Activated T-cell treated with anti-CD3 and anti-CD28 coated beads, Interleukin-2, amount 50 U/mL, for 72 hours (primary cell): ENCODE data around the gene CYB561. TPM values are rescaled to one million over a fixed set of nuclear protein-coding genes. Genes with fewer than 3 reads are reported as not detected.
"Not testable (repeated sequence)": the region's sequence is repeated elsewhere in the genome, so short reads cannot be mapped to it uniquely, and the experiment has no call there.

Experiments
- ATAC-seq, 2 donors: fragments of 150-1000 bp; cut with Tn5 transposase; replicated peaks in 1 of 2; 2 replicates each; pipeline ENCODE4 v1.10.0; 2021; ENCODE audit warnings: moderate library complexity in 2 of 2, mild to moderate bottlenecking in 1 of 2
- DNase-seq, 2 donors: peaks; one replicate each; pipeline ENCODE4 v3.0.0; 2021 to 2022; ENCODE audit warnings: mixed read lengths in 1 of 2
- H3K27ac Mint-ChIP-seq: one replicate; pipeline ENCODE4 v1.8.0; 2022; ENCODE audit warnings: mild to moderate bottlenecking, moderate library complexity, mixed read lengths
- H3K27me3 Mint-ChIP-seq: one replicate; pipeline ENCODE4 v1.8.0; 2022; ENCODE audit warnings: low read depth, mixed read lengths
- H3K36me3 Mint-ChIP-seq, 2 donors: one replicate each; pipeline ENCODE4 v1.8.0; 2022; ENCODE audit warnings: mixed read lengths in 2 of 2, mild to moderate bottlenecking in 1 of 2; ENCODE audit not compliant: insufficient read depth in 2 of 2
- H3K4me1 Mint-ChIP-seq: one replicate; pipeline ENCODE4 v1.8.0; 2022; ENCODE audit warnings: low read depth, mixed read lengths
- H3K4me3 Mint-ChIP-seq, 2 donors: one replicate each; pipeline ENCODE4 v1.8.0; 2022; ENCODE audit warnings: mild to moderate bottlenecking in 2 of 2, mixed read lengths in 2 of 2, moderate library complexity in 2 of 2
- H3K9me3 Mint-ChIP-seq, 2 donors: one replicate each; pipeline ENCODE4 v1.8.0; 2022; ENCODE audit warnings: mixed read lengths in 2 of 2
- total RNA-seq, 2 donors: library from RNA; stranded (reverse); gene quantifications; one replicate each; pipeline ENCODE4 v1.2.3, GENCODE V29; 2022

The CYB561 gene
- total RNA-seq, 2 donors from 2014 or later: 4.7 to 10.2 TPM

DNA sequence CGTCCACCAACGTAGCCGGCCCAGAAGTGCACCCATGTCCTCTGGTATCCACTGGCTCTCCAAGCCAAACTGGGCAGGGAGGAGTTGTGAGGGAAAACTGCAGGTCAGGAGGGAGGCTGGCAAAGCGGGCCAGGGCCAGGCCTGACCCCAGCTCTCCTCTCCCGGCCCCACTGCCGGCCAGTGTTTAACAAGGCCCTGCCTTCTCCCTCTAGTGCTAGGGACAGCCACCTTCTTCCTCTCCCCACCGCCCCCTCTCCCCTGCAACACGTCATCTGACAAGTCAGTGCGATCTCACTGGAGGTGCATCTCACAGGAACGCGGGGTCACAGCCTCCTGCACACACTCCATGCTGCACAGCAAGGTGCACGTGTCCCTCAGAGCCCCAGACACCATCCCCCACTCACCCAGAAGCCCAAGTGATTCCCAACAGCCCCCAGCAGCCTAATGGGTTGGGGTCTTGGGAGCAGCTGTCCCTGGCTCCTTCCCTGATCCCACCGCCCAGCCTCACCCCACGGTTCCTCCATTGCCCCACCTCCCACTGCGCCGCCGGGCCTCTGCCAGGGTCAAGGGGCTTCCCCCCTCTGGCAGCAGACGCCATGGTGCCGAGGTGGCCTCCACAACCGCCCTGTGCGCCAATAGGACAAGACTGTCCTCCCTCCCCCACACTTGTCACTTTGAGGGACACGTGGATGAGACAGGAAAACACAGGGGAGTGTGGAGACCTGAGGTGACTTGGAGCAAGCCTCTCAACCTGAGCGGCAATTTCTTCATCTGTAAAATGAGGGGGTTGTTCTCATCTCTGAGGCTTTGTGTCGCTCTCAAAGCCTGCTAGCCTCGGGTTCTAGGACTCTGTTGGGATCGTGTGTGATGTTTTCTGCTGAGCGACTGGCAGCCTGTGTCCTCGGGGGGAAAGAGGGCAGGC, 29.6 kb upstream of the CYB561 start:
- peaks cover 9% of the 10 kb centered on the region for H3K4me1 Mint-ChIP-seq

DNA sequence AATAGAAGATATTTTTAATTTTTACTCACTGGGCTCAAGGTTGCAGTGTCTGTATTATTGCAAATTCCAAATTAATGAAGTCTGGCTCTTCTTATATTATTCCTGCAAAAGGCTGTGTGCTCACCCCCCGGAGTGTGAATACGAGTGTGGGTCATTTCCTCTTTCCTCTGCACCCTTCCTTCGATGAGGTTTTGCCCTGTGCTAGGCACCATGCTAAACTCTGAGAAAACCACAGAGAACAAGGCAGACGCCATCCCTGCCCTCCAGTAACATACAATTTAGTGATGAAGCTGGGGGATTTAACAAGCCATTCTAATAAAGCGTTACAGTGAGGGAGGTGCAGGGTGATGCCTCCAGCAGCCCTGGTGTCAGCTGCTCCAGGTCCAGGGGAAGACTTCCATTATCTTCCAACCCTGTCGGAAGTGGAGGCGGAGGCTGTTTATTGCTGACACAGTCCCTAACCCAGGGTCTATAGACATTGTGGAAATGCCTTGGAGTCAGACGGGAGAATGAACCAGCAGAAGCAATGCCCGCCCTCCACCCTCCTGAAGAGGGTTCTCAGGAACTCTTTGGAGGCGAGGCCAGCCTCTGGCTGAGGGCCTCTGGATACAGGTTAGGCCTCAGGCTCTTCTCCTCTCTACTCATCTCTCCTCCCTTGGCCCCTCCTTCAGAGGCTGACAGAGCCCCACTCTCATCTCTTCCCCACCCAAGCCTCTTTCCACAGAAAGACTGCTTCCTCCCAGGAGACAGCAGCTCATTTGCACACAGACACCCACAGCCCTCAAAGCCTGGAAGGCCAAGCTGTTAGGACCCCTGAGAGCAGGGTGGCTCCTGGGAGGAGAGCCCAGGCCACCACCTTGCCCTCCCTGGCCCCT, 28.7 kb upstream of the CYB561 start:
- Mint-ChIP-seq H3K36me3 (no peaks in the 10 kb centered on the region), H3K4me1 (peaks cover 9% of the 10 kb centered on the region), H3K27ac (no peak overlapping the region), H3K9me3 (no peaks in the 10 kb centered on the region), H3K4me3 (no peak overlapping the region), H3K27me3 (peaks cover 34% of the 10 kb centered on the region)
- ATAC-seq (no peak), DNase-seq (no peak)

More for the DNA sequence above, 29.6 kb upstream of the CYB561 start:
- no peaks in the 10 kb centered on the region for H3K36me3 Mint-ChIP-seq
- H3K27me3 Mint-ChIP-seq: peaks cover 34% of the 10 kb centered on the region
- no peak for ATAC-seq
- DNase-seq: no peak
- no peak overlapping the region for H3K27ac Mint-ChIP-seq
- no peaks in the 10 kb centered on the region for H3K9me3 Mint-ChIP-seq
- H3K4me3 Mint-ChIP-seq: peak overlapping the region; percentile 55 to 58

DNA sequence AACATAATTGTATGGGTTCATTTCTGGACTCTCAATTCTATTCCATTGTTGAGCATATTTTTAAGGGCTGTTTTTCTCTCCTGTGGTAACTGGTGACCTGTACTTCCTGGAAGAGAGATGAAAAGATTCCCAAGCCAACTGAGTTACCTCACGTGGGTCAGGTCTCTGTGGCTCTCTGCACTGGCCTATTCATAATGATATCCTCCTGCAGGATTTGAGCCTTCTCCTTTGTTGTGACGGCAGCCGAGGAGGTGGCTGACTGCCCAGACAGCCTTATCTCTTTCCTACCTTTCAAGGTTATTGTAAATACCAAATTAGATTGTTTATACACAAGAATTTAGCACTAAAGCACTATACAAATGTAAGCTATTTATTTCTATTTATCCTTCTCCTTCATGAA, 28.1 kb upstream of the CYB561 start:
- no peaks in the 10 kb centered on the region for H3K9me3 Mint-ChIP-seq
- H3K36me3 Mint-ChIP-seq: no peaks in the 10 kb centered on the region
- no peak overlapping the region for H3K27ac Mint-ChIP-seq
- DNase-seq (no peak), ATAC-seq (no peak)
- H3K27me3 Mint-ChIP-seq: peaks cover 34% of the 10 kb centered on the region
- peaks cover 9% of the 10 kb centered on the region for H3K4me1 Mint-ChIP-seq
- no peak overlapping the region for H3K4me3 Mint-ChIP-seq

DNA sequence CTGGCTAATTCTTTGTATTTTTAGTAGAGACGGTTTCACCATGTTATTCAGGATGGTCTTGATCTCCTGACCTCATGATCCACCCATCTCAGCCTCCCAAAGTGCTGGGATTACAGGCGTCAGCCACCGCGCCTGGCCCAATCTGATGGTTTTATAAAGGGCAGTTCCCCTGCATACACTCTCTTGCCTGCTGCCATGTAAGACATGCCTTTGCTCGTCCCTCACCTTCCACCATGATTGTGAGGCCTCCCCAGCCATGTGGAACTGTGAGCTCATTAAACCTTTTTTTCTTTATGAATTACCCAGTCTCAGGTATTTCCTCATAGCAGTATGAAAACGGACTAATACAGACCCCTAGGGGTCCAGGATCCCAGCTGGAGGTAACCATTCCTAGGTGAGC, 22.0 kb upstream of the CYB561 start:
- not testable (repeated sequence) for H3K27ac Mint-ChIP-seq, H3K36me3 Mint-ChIP-seq, H3K4me1 Mint-ChIP-seq, H3K4me3 Mint-ChIP-seq, ATAC-seq, H3K27me3 Mint-ChIP-seq, DNase-seq, H3K9me3 Mint-ChIP-seq

DNA sequence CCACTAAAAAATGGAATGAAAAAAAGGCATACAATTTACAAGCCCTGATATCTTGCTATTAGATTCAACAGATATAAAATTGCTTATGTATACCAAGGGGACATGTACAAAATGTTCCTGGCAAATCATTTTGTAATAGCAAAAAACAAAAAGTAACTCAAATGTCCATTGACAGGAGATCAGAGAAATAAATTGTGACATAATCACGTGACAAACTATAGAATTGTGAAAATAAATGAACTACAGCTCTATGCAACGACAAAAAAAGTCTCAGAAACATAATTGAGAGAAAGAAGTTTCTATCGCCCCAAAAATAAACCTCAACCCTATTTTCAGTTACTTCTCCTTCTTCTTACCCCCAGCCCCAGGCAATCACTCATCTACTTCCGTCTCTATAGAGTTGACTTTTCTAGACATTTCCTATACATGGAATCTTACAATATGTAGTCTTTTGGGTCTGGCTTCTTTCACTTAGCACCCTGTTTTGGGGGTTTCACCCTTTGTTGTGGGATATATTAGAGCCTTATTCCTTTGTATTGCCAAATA, 18.7 kb upstream of the CYB561 start:
- no peak for DNase-seq
- H3K9me3 Mint-ChIP-seq: no peaks in the 10 kb centered on the region
- no peaks in the 10 kb centered on the region for H3K4me1 Mint-ChIP-seq
- ATAC-seq: no peak
- H3K27me3 Mint-ChIP-seq: peaks cover 5% of the 10 kb centered on the region
- no peak overlapping the region for H3K4me3 Mint-ChIP-seq
- no peak overlapping the region for H3K27ac Mint-ChIP-seq
- no peaks in the 10 kb centered on the region for H3K36me3 Mint-ChIP-seq

DNA sequence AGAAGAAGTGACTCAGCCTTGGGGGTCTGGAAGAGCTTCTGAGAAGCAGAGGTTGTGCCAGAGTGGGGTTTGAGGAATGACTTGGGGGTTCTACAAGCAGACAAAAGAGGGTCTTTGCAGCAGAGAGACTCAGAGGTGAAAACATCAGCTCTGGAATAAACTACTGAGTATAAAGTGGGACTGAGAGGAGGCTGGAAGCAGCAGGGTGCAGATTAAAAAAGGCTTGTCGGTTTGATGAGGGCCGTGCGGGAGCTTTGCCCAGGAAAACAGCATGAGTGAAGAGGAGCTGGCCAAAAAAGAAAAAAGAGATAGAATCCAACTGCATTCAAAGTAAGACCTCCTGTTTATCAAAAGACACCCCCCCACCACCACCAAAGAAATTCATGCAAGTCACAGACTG, 17.7 kb upstream of the CYB561 start:
- H3K4me3 Mint-ChIP-seq: no peak overlapping the region
- no peaks in the 10 kb centered on the region for H3K9me3 Mint-ChIP-seq
- no peaks in the 10 kb centered on the region for H3K4me1 Mint-ChIP-seq
- no peaks in the 10 kb centered on the region for H3K36me3 Mint-ChIP-seq
- DNase-seq (no peak), ATAC-seq (no peak)
- H3K27me3 Mint-ChIP-seq: peaks cover 5% of the 10 kb centered on the region
- H3K27ac Mint-ChIP-seq: no peak overlapping the region

DNA sequence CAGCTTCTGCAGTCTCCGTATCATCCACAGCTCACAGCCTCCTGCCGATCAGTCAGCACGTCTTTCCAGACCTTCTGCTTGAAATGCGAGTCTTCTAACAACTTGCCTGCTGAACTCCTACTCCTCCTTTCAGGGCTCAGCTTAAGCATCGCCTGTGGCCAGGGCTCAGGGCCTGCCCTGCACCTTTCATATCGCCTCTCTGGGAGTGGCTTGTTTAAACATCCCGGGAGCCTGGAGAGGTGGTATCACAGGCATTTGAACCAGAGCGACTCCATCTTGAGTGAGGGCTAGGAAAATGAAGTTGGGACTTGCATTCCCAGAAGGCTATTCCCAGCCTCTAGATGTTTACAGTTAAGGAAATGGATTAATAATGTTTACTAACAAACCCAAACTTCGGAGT, 13.9 kb upstream of the CYB561 start:
- DNase-seq: no peak
- H3K4me1 Mint-ChIP-seq: no peaks in the 10 kb centered on the region
- H3K27me3 Mint-ChIP-seq: peaks cover 5% of the 10 kb centered on the region
- ATAC-seq: no peak
- no peaks in the 10 kb centered on the region for H3K9me3 Mint-ChIP-seq
- no peak overlapping the region for H3K4me3 Mint-ChIP-seq
- H3K27ac Mint-ChIP-seq: no peak overlapping the region
- H3K36me3 Mint-ChIP-seq: no peaks in the 10 kb centered on the region

DNA sequence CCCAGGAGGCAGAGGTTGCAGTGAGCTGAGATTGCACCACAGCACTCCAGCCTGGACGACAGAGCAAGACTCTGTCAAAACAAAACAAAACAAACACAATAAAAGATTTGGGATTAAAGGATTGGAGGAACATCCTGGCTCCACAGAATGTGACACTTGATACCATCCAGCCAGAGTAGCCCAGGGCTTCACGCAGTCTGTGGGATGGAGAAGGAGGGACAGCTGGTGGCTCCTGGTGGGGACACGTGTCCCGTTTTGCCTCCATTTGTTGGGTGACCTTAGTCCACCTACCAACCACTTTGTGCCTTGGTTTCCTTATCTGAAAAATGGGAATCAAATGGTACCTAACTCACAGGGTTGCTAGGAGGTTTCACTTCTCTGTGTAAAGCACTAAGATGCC, 12.4 kb upstream of the CYB561 start:
- H3K4me1 Mint-ChIP-seq: no peaks in the 10 kb centered on the region
- H3K27me3 Mint-ChIP-seq: peaks cover under 1% of the 10 kb centered on the region
- no peaks in the 10 kb centered on the region for H3K9me3 Mint-ChIP-seq
- H3K4me3 Mint-ChIP-seq: no peak overlapping the region
- ATAC-seq: no peak
- no peak for DNase-seq
- no peaks in the 10 kb centered on the region for H3K36me3 Mint-ChIP-seq
- H3K27ac Mint-ChIP-seq: no peak overlapping the region

DNA sequence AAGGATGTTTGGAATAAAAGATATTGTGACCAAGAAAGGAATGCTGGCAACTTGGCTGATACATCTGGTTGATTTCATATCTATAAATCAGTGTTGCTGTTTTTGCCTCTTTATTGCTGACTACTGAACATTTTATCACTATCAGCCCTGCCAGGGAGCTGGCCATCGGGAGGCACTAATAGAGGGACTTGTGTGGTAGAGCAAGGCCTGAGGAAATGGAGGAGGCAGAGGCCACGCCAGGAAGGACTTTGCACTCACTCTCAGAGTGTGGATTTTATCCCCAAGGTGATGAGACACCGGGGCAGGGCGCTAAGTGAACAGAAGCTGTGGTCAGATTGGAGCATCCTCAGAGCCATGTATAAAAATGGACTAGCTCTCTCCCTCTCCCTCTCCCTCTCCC, 9.3 kb upstream of the CYB561 start:
- H3K36me3 Mint-ChIP-seq: no peaks in the 10 kb centered on the region

DNA sequence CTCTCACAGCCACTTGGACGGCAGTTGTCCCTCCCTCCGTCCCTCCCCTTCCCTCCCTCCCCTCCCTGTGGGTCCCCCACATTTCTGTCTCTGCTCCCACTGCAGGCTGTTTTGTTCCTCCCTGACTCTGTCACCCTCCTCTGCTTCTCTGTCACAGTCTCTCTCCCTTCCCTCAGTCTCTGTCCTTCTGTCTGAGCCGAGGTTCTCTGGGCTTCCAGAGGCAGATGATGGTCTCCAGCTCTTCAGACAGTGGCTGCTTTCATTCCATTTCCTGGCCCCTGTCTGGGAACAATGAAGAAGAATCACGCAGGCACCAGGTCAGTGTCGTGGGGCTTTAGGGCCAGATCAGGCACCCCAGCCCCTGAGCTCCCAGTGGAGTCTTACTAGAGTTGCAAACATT, 8.8 kb upstream of the CYB561 start:
- H3K9me3 Mint-ChIP-seq: no peaks in the 10 kb centered on the region
- no peak overlapping the region for H3K4me3 Mint-ChIP-seq
- H3K27me3 Mint-ChIP-seq: peaks cover 7% of the 10 kb centered on the region
- no peak overlapping the region for H3K27ac Mint-ChIP-seq
- DNase-seq: no peak
- H3K36me3 Mint-ChIP-seq: no peaks in the 10 kb centered on the region
- ATAC-seq: no peak
- H3K4me1 Mint-ChIP-seq: peaks cover 8% of the 10 kb centered on the region

More for the DNA sequence above, 9.3 kb upstream of the CYB561 start:
- Mint-ChIP-seq H3K9me3 (no peaks in the 10 kb centered on the region), H3K4me1 (peaks cover 3% of the 10 kb centered on the region), H3K27me3 (peaks cover 7% of the 10 kb centered on the region), H3K4me3 (no peak overlapping the region), H3K27ac (no peak overlapping the region)
- ATAC-seq: no peak
- no peak for DNase-seq

DNA sequence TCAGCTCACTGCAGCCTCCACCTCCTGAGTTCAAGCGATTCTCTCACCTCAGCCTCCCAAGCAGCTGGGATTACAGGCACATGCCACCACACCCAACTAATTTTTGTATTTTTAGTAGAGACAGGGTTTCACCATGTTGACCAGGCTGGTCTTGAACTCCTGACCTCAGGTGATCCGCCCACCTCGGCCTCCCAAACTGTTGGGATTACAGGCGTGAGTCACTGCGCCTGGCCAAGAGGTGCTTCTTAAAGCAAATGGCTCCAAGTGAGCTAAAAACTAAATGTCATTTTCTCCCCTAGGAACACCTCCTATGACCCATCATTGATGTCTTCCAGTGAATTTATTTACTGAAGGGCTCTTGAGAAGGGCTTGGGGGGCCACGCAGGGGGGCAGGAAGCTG, 8.3 kb upstream of the CYB561 start:
- not testable (repeated sequence) for ATAC-seq, H3K9me3 Mint-ChIP-seq, H3K27me3 Mint-ChIP-seq, H3K27ac Mint-ChIP-seq, DNase-seq, H3K36me3 Mint-ChIP-seq, H3K4me3 Mint-ChIP-seq
- H3K4me1 Mint-ChIP-seq: peaks cover 10% of the 10 kb centered on the region

DNA sequence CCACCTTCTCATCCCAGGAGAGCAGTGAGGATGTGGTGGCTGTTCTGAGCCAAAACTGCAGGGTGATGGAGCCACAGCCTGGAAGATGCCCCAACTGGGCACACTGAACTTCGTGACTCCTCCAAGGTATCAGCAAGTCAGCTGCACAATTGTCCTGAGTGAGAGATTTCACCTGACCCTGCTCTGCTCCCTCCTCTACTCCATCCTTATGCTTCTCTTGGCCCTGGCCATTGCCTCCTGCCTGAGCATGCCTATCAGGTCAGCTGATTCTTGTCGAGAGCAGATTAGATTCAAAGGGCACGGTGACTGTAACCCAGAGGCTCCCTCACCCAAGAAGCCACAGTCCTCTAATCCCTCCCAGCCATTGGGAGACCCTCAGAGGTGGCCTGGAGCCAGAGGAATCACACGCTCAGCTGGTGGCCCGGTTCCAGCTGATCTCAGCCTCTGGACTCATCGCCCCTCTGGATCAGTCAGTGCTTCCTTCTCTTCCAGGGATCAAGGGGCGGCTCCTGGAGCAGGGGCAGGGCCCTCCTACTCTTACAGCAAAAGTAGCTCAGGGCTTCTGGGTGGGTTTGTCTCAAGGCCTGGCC, 7.0 kb upstream of the CYB561 start:
- H3K9me3 Mint-ChIP-seq: no peaks in the 10 kb centered on the region
- no peak for ATAC-seq
- H3K4me3 Mint-ChIP-seq: no peak overlapping the region
- peaks cover 7% of the 10 kb centered on the region for H3K27me3 Mint-ChIP-seq
- no peak overlapping the region for H3K27ac Mint-ChIP-seq
- DNase-seq: no peak
- H3K4me1 Mint-ChIP-seq: peaks cover 10% of the 10 kb centered on the region
- no peaks in the 10 kb centered on the region for H3K36me3 Mint-ChIP-seq
